A549 (cell line): ENCODE results near the gene TSPO2. TPM values are rescaled to one million over a fixed set of nuclear protein-coding genes. Genes with fewer than 3 reads are reported as not detected.

Experiments used
- ATAC-seq, 2 experiments: fragments of 200-7000 bp in 1 of 2; fragments of >200 bp in 1 of 2; cut with Nextera tagmentation in 1 of 2; cut with Tn5 transposase in 1 of 2; 3 replicates each; pipeline versions ENCODE4 v1.8.0 to v1.9.1; 2018 to 2020; ENCODE audit warnings: mild to moderate bottlenecking in 1 of 2, moderate library complexity in 1 of 2
- CTCF ChIA-PET: fragments of 300-600 bp; sonication (Branson Sonifier 250); formaldehyde crosslinking; extraction: SDS; loops from one replicate; lab custom pipeline; 2021; ENCODE audit warnings: antibody characterized with exemption, inconsistent platforms; lab: Yijun Ruan, JAX
- POLR2A ChIA-PET: fragments of 350-600 bp; formaldehyde crosslinking; extraction: SDS; loops from one replicate; lab custom pipeline; 2021; ENCODE audit warnings: antibody characterized with exemption, inconsistent platforms; lab: Yijun Ruan, JAX
- DNase-seq, 2 experiments: peaks; one replicate each; pipeline versions ENCODE4 v3.0.0 to v3.0.0-alpha.2; 2011 to 2016; ENCODE audit warnings: low read depth in 1 of 2, low spot score in 1 of 2
- FAIRE-seq: peaks from 2 replicates; lab custom pipeline; 2011; peaks lifted over from hg19 to GRCh38; lab: Jason Lieb, UNC
- H3K27ac ChIP-seq, 2 experiments: fragments of >200 bp; sonication (Bioruptor Twin); formaldehyde crosslinking; 3 replicates each; pipeline ENCODE4 v1.5.1; 2016 to 2017
- H3K4me1 ChIP-seq: fragments of >200 bp; sonication (Bioruptor Twin); formaldehyde crosslinking; 3 replicates; pipeline ENCODE4 v1.6.1; 2016
- H3K4me2 ChIP-seq: fragments of >200 bp; sonication (Bioruptor Twin); formaldehyde crosslinking; 3 replicates; pipeline ENCODE4 v1.6.1; 2016
- H3K4me3 ChIP-seq: fragments of >200 bp; sonication (Bioruptor Twin); formaldehyde crosslinking; 3 replicates; pipeline ENCODE4 v1.5.1; 2016
- H3K9me3 ChIP-seq: fragments of >200 bp; sonication (Bioruptor Twin); formaldehyde crosslinking; 3 replicates; pipeline ENCODE4 v1.6.1; 2016
- EHF ChIP-seq: fragments of 250-450 bp; sonication (Bioruptor Pico); IDR thresholded peaks from 2 replicates; pipeline ENCODE4 v1.5.0; 2020; ENCODE audit warnings: mild to moderate bottlenecking
- EHMT2 ChIP-seq: fragments of 200-600 bp; sonication (generic); IDR thresholded peaks from 2 replicates; pipeline ENCODE4 v1.6.1; 2016; ENCODE audit warnings: antibody characterized with exemption, low read depth, mild to moderate bottlenecking, moderate library complexity
- FOSB ChIP-seq: fragments of 250-450 bp; sonication (Bioruptor Pico); IDR thresholded peaks from 2 replicates; pipeline ENCODE4 v1.5.0; 2020; ENCODE audit warnings: mild to moderate bottlenecking, moderate library complexity
- FOSL2 ChIP-seq, 2 experiments: fragments of 450-650 bp in 1 of 2; fragments of >200 bp in 1 of 2; sonication (Bioruptor Twin) in 1 of 2; formaldehyde crosslinking; IDR thresholded peaks; 2 replicates each; pipeline versions ENCODE4 v1.5.0 to v1.6.1; 2016 to 2020; ENCODE audit warnings: mild to moderate bottlenecking in 1 of 2, moderate library complexity in 1 of 2
- FOXS1 ChIP-seq: fragments of 250-450 bp; sonication (Bioruptor Pico); IDR thresholded peaks from 2 replicates; pipeline ENCODE4 v1.5.0; 2020; ENCODE audit warnings: mild to moderate bottlenecking, moderate library complexity
- HEYL ChIP-seq: fragments of 250-450 bp; sonication (Bioruptor Pico); IDR thresholded peaks from 2 replicates; pipeline ENCODE4 v1.8.0; 2021; ENCODE audit warnings: mild to moderate bottlenecking, moderate library complexity
- HOXB13 ChIP-seq: fragments of 250-450 bp; sonication (Bioruptor Pico); IDR thresholded peaks from 2 replicates; pipeline ENCODE4 v1.5.0; 2020; ENCODE audit warnings: low read depth, mild to moderate bottlenecking, moderate library complexity
- KDM1A ChIP-seq: fragments of 200-600 bp; sonication (generic); IDR thresholded peaks from 2 replicates; pipeline ENCODE4 v1.6.1; 2016; ENCODE audit warnings: low read depth, mild to moderate bottlenecking
- MAZ ChIP-seq: fragments of 150-350 bp; IDR thresholded peaks from 2 replicates; pipeline ENCODE4 v1.6.1; 2014; ENCODE audit warnings: antibody characterized with exemption, low read depth, low read length, borderline replicate concordance
- RARB ChIP-seq: fragments of 250-450 bp; sonication (Bioruptor Pico); IDR thresholded peaks from 2 replicates; pipeline ENCODE4 v1.8.0; 2021; ENCODE audit warnings: mild to moderate bottlenecking, moderate library complexity
- RCOR1 ChIP-seq: fragments of 150-350 bp; IDR thresholded peaks from 2 replicates; pipeline ENCODE4 v1.6.1; 2014; ENCODE audit warnings: antibody characterized with exemption, low read length, low read depth
- SMC3 ChIP-seq: fragments of >200 bp; sonication (Bioruptor Twin); formaldehyde crosslinking; IDR thresholded peaks from 3 replicates; pipeline ENCODE4 v1.6.1; 2018; ENCODE audit warnings: inconsistent platforms
- TP53 ChIP-seq: fragments of 250-450 bp; sonication (Bioruptor Pico); IDR thresholded peaks from 2 replicates; pipeline ENCODE4 v1.5.0; 2021; ENCODE audit warnings: mild to moderate bottlenecking, moderate library complexity
- ZFP36 ChIP-seq: fragments of 450-650 bp; IDR thresholded peaks from 2 replicates; pipeline ENCODE4 v1.6.1; 2014; ENCODE audit warnings: borderline replicate concordance; ENCODE audit not compliant: partially characterized antibody
- ZNF302 ChIP-seq: fragments of 250-450 bp; sonication (Bioruptor Pico); IDR thresholded peaks from 2 replicates; pipeline ENCODE4 v1.9.0; 2021; ENCODE audit warnings: inconsistent platforms, mild to moderate bottlenecking, moderate library complexity
- WGBS: methylation state at CpG from one replicate; pipeline ENCODE4 v1.1.6; 2017; ENCODE audit errors: missing lambda C conversion rate; 5-methylcytosine and 5-hydroxymethylcytosine counted together
- polyA plus RNA-seq, 4 experiments: library from polyadenylated mRNA; depleted of rRNA in 3 of 4; stranded (reverse); fragments of >200 nt; fragmentation: RNase III in 1 of 4; extraction: RNeasy Plus Mini Kit Qiagen cat#74134 plus additional on column Dnase treatment in 1 of 4; gene quantifications; 2 replicates in 3 of 4; 3 replicates in 1 of 4; pipeline ENCODE4 v1.2.3, GENCODE V29; 2011 to 2017
- TF ChIP-seq, protein P1 (sequence below): fragments of 200-600 bp; sonication (generic); IDR thresholded peaks from 2 replicates; pipeline ENCODE4 v1.6.1; 2016; ENCODE audit warnings: antibody characterized with exemption, mild to moderate bottlenecking, moderate library complexity
- TF ChIP-seq, protein P2 (sequence below): IDR thresholded peaks from 2 replicates; pipeline ENCODE4 v1.6.1; 2012
- TF ChIP-seq, protein P3 (sequence below): fragments of >200 bp; sonication (Bioruptor Twin); formaldehyde crosslinking; IDR thresholded peaks from 3 replicates; pipeline ENCODE4 v1.6.1; 2016
- TF ChIP-seq, protein P4 (sequence below): IDR thresholded peaks from 2 replicates; pipeline ENCODE4 v1.6.1; 2012

Gene TSPO2
- polyA plus RNA-seq, 2 of the 4 experiments (the other 2 are of a cell fraction) = not detected

DNA sequence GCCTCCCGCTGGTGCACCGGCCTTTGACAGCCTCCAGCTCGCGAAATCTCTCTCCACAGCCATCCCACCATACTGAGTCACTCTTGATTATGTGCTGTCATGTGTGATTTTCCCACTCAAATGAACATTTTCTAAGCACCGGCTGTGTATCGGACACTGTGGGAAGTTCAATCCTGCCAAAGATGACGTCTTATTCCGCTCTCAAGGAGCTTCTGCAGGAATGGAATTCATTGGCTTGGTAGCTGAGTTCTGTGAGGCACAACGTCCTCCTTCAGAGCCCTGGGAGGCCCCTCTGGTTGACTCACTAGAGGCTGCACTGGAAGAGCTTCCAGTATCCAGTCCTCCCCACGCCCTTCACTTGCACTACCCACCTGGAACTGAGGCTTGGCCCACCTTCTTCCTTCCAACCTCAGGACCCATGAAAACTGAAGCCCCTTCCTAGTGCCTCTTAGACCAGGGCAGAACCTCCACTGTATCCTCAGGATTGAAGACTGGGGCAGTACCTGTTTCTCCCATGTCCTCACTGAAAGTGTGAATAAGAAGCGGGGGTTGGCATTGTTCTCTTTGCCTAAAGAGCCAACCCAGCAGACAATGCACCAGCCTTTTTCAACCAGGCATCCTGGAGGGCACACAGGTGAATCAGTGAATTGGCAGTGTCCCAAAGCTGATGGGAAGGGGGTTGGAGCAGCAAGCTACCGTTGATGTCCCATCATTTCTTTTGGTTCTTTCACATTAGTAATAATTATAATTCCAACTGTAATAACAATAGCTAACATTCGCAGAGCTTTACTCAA lies 5.0 kb upstream of the TSPO2 start:
- WGBS = 82% methylated on average over 13 of the region's 13 CpGs
- ChIA-PET CTCF (interaction anchor here (1.3 to 2.8 kb wide), 5 partner anchors 10 to 147 kb away, joined by 3 to 22 read pairs (median 4); no protein-coding TSS in a partner anchor), POLR2A (no interaction called here)
- TF ChIP-seq RCOR1 (no peak), EHMT2 (no peak), FOXS1 (CRISPR knock-in tag) (no peak), EHF (CRISPR knock-in tag) (no peak), HEYL (CRISPR knock-in tag) (no peak), RARB (CRISPR knock-in tag) (no peak), KDM1A (no peak), FOSB (no peak), FOSL2 (IDR thresholded peaks at IDR 0.05) (no peak), FOSL2 (CRISPR knock-in tag; IDR thresholded peaks at IDR 0.05) (no peak), HOXB13 (CRISPR knock-in tag) (no peak), ZFP36 (no peak), ZNF302 (no peak), TP53 (CRISPR knock-in tag) (no peak)
- TF ChIP-seq, protein P1, sequence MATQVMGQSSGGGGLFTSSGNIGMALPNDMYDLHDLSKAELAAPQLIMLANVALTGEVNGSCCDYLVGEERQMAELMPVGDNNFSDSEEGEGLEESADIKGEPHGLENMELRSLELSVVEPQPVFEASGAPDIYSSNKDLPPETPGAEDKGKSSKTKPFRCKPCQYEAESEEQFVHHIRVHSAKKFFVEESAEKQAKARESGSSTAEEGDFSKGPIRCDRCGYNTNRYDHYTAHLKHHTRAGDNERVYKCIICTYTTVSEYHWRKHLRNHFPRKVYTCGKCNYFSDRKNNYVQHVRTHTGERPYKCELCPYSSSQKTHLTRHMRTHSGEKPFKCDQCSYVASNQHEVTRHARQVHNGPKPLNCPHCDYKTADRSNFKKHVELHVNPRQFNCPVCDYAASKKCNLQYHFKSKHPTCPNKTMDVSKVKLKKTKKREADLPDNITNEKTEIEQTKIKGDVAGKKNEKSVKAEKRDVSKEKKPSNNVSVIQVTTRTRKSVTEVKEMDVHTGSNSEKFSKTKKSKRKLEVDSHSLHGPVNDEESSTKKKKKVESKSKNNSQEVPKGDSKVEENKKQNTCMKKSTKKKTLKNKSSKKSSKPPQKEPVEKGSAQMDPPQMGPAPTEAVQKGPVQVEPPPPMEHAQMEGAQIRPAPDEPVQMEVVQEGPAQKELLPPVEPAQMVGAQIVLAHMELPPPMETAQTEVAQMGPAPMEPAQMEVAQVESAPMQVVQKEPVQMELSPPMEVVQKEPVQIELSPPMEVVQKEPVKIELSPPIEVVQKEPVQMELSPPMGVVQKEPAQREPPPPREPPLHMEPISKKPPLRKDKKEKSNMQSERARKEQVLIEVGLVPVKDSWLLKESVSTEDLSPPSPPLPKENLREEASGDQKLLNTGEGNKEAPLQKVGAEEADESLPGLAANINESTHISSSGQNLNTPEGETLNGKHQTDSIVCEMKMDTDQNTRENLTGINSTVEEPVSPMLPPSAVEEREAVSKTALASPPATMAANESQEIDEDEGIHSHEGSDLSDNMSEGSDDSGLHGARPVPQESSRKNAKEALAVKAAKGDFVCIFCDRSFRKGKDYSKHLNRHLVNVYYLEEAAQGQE = no peak
- TF ChIP-seq, protein P2, sequence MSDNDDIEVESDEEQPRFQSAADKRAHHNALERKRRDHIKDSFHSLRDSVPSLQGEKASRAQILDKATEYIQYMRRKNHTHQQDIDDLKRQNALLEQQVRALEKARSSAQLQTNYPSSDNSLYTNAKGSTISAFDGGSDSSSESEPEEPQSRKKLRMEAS = no peak
- TF ChIP-seq, protein P3, sequence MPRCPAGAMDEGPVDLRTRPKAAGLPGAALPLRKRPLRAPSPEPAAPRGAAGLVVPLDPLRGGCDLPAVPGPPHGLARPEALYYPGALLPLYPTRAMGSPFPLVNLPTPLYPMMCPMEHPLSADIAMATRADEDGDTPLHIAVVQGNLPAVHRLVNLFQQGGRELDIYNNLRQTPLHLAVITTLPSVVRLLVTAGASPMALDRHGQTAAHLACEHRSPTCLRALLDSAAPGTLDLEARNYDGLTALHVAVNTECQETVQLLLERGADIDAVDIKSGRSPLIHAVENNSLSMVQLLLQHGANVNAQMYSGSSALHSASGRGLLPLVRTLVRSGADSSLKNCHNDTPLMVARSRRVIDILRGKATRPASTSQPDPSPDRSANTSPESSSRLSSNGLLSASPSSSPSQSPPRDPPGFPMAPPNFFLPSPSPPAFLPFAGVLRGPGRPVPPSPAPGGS = no peak
- H3K4me1 ChIP-seq = peaks cover 51% of the 10 kb centered on the region
- H3K27ac ChIP-seq = peak overlapping the region in 1 of 2 experiments; percentile 48; a peak in 2 of 6 replicates
- no peak overlapping the region for H3K4me3 ChIP-seq
- H3K4me2 ChIP-seq = peak overlapping the region; percentile 33; the same call in 2 of the 3 replicates
- no peak for FAIRE-seq
- ATAC-seq = no peak
- DNase-seq = no peak
- H3K9me3 ChIP-seq = no peaks in the 10 kb centered on the region

DNA sequence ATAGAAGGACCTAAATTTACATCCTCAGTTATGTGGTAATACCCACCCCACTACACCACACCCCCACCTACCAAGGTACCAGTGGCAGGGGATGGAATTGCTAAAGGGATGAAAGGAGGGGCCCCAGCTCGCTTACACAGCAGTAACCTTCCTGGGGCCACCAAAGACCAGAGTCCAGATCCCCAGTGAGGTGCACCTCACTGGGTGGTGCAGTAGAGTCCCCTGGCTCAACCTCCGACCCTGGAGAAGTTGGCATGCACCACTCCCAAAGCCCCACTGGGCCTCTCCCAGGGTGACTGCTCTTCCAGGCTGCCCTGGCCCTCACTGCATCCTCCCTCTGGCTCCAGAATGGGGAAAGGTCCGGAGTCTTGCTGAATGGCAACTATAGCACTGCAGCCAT lies 4.1 kb upstream of the TSPO2 start:
- Histone ChIP-seq H3K4me2 (peak overlapping the region; percentile 77), H3K9me3 (no peaks in the 10 kb centered on the region), H3K4me1 (peaks cover 51% of the 10 kb centered on the region), H3K27ac (peak overlapping the region in 1 of 2 experiments; percentile 91; a peak in 3 of 6 replicates), H3K4me3 (no peak overlapping the region)
- no peak for TF ChIP-seq MAZ
- TF ChIP-seq SMC3 = no peak
- no peak for TF ChIP-seq KDM1A
- TF ChIP-seq, protein P4, sequence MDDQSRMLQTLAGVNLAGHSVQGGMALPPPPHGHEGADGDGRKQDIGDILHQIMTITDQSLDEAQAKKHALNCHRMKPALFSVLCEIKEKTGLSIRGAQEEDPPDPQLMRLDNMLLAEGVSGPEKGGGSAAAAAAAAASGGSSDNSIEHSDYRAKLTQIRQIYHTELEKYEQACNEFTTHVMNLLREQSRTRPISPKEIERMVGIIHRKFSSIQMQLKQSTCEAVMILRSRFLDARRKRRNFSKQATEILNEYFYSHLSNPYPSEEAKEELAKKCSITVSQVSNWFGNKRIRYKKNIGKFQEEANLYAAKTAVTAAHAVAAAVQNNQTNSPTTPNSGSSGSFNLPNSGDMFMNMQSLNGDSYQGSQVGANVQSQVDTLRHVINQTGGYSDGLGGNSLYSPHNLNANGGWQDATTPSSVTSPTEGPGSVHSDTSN = no peak
- FAIRE-seq = no peak
- ChIA-PET POLR2A (no interaction called here), CTCF (interaction anchor here (0.9 to 2.1 kb wide), 4 partner anchors 10 to 30 kb away, joined by 3 to 9 read pairs (median 4); no protein-coding TSS in a partner anchor)
- no peak for ATAC-seq
- 89% methylated on average over 2 of the region's 3 CpGs for WGBS
- DNase-seq = no peak
